ENCODE results near the gene ZBTB7C. TPM values are rescaled to one million over a fixed set of nuclear protein-coding genes. Genes with fewer than 3 reads are reported as not detected.

Gene ZBTB7C
- total and polyA plus RNA-seq, 2 of the 8 experiments (the other 6 are each of a cell fraction or from before 2014, with no cell fraction given), result 0.15 to 0.45 TPM

- TF ChIP-seq, protein P1, sequence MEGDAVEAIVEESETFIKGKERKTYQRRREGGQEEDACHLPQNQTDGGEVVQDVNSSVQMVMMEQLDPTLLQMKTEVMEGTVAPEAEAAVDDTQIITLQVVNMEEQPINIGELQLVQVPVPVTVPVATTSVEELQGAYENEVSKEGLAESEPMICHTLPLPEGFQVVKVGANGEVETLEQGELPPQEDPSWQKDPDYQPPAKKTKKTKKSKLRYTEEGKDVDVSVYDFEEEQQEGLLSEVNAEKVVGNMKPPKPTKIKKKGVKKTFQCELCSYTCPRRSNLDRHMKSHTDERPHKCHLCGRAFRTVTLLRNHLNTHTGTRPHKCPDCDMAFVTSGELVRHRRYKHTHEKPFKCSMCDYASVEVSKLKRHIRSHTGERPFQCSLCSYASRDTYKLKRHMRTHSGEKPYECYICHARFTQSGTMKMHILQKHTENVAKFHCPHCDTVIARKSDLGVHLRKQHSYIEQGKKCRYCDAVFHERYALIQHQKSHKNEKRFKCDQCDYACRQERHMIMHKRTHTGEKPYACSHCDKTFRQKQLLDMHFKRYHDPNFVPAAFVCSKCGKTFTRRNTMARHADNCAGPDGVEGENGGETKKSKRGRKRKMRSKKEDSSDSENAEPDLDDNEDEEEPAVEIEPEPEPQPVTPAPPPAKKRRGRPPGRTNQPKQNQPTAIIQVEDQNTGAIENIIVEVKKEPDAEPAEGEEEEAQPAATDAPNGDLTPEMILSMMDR (IDR thresholded peaks at IDR 0.05; ENCODE audit: control extremely low read depth in 1 of 3, insufficient read depth in 1 of 3, low read depth in 1 of 3, low read length in 3 of 3), result no peak
- no peak for TF ChIP-seq KDM5A (IDR thresholded peaks at IDR 0.05; ENCODE audit: low read length)
- TF ChIP-seq SRF (IDR thresholded peaks at IDR 0.05; ENCODE audit: low read depth, low read length), result no peak
- TF ChIP-seq SIRT6 (IDR thresholded peaks at IDR 0.05; ENCODE audit: low read length), result no peak
- no peak for TF ChIP-seq HDAC6 (IDR thresholded peaks at IDR 0.05; ENCODE audit: low read depth, low read length)
- no peak for TF ChIP-seq TBP (IDR thresholded peaks at IDR 0.05; ENCODE audit: low read depth, low read length)
- TF ChIP-seq CTBP2 (IDR thresholded peaks at IDR 0.05; ENCODE audit: borderline replicate concordance, insufficient read depth, insufficient read length, low read length), result no peak
- TF ChIP-seq SP4 (IDR thresholded peaks at IDR 0.05; ENCODE audit: low read length), result no peak
- TF ChIP-seq GTF2F1 (IDR thresholded peaks at IDR 0.05; ENCODE audit: borderline replicate concordance, low read depth, low read length), result no peak
These were observed 102.3 kb downstream of the ZBTB7C start (continued) for GRCh38 chr18:48306838-48307237.
